Brain pericyte (primary cell): ENCODE results near the gene SCO2.
"Not testable (repeated sequence)": the region's sequence is repeated elsewhere in the genome, so short reads cannot be mapped to it uniquely, and the experiment has no call there.

Experiments
- DNase-seq: peaks from one replicate; pipeline ENCODE4 v3.0.0-alpha.2; 2012; ENCODE audit warnings: low read depth, low spot score

SCO2 gene

GRCh38 chr22:50551160-50551752, 25.9 kb upstream of the SCO2 start:
- no peak for DNase-seq

- DNase-seq: no peak
Observed at GRCh38 chr22:50550395-50550794, 25.0 kb upstream of the SCO2 start.

- no peak for DNase-seq
Observed at GRCh38 chr22:50548921-50549790, 23.8 kb upstream of the SCO2 start.

GRCh38 chr22:50548040-50548920, 22.9 kb upstream of the SCO2 start:
- no peak for DNase-seq

- no peak for DNase-seq
Observed at GRCh38 chr22:50547263-50547985, 22.0 kb upstream of the SCO2 start.

GRCh38 chr22:50546326-50547262, 21.2 kb upstream of the SCO2 start:
- no peak for DNase-seq

- DNase-seq: no peak
Observed at GRCh38 chr22:50545522-50546325, 20.3 kb upstream of the SCO2 start, which contains the start of gene KLHDC7B. TSS of gene KLHDC7B (plus strand) at chr22:50545899. CDS start at chr22:50546244, 345 bp downstream.

GRCh38 chr22:50544746-50545253, 19.4 kb upstream of the SCO2 start:
- DNase-seq: no peak

- no peak for DNase-seq
Observed at GRCh38 chr22:50544078-50544745, 18.8 kb upstream of the SCO2 start.

- DNase-seq: no peak
Observed at GRCh38 chr22:50542416-50542927, 17.1 kb upstream of the SCO2 start.

GRCh38 chr22:50541667-50542026, 16.2 kb upstream of the SCO2 start:
- DNase-seq: not testable (repeated sequence)

GRCh38 chr22:50540381-50540780, 15.0 kb upstream of the SCO2 start:
- no peak for DNase-seq

- DNase-seq: no peak
Observed at GRCh38 chr22:50537765-50538164, 12.4 kb upstream of the SCO2 start.

- DNase-seq: no peak
Observed at GRCh38 chr22:50536226-50536625, 10.8 kb upstream of the SCO2 start.

GRCh38 chr22:50535113-50535512, 9.7 kb upstream of the SCO2 start:
- no peak for DNase-seq

GRCh38 chr22:50533856-50534711, 8.7 kb upstream of the SCO2 start:
- not testable (repeated sequence) for DNase-seq
